Pons (tissue), 1 donor: ENCODE measurements around the gene IGSF21.

Experiments used
- DNase-seq: peaks from one replicate; pipeline ENCODE4 v3.0.0-alpha.2; 2016; ENCODE audit warnings: low spot score

Gene IGSF21

GRCh38 chr1:18264450-18265039 is 156.9 kb downstream of the IGSF21 start:
- DNase-seq, result no peak

GRCh38 chr1:18265641-18266040 is 158.0 kb downstream of the IGSF21 start:
- DNase-seq, result no peak

GRCh38 chr1:18266391-18266790 is 158.8 kb downstream of the IGSF21 start:
- no peak for DNase-seq

- no peak for DNase-seq
Observed at GRCh38 chr1:18271336-18271735, 163.7 kb downstream of the IGSF21 start.

GRCh38 chr1:18278946-18279345 is 171.3 kb downstream of the IGSF21 start:
- no peak for DNase-seq

GRCh38 chr1:18279351-18280074 is 171.9 kb downstream of the IGSF21 start:
- DNase-seq, result no peak

- no peak for DNase-seq
Observed at GRCh38 chr1:18280956-18281355, 173.4 kb downstream of the IGSF21 start.

GRCh38 chr1:18282851-18283600 is 175.4 kb downstream of the IGSF21 start:
- no peak for DNase-seq

GRCh38 chr1:18283601-18284385 is 176.2 kb downstream of the IGSF21 start:
- DNase-seq, result no peak

GRCh38 chr1:18284805-18285537 is 177.4 kb downstream of the IGSF21 start:
- no peak for DNase-seq

- DNase-seq, result no peak
Observed at GRCh38 chr1:18285538-18285924, 177.9 kb downstream of the IGSF21 start.

GRCh38 chr1:18288722-18289121 is 181.1 kb downstream of the IGSF21 start:
- no peak for DNase-seq

- DNase-seq, result no peak
Observed at GRCh38 chr1:18289597-18289996, 182.0 kb downstream of the IGSF21 start.

- DNase-seq, result no peak
Observed at GRCh38 chr1:18290740-18291412, 183.3 kb downstream of the IGSF21 start.

- no peak for DNase-seq
Observed at GRCh38 chr1:18292531-18292930, 184.9 kb downstream of the IGSF21 start.

- DNase-seq, result no peak
Observed at GRCh38 chr1:18293291-18293690, 185.7 kb downstream of the IGSF21 start.

GRCh38 chr1:18294437-18295176 is 187.0 kb downstream of the IGSF21 start:
- no peak for DNase-seq

GRCh38 chr1:18297896-18298648 is 190.5 kb downstream of the IGSF21 start:
- no peak for DNase-seq
